Suppressor macrophage (primary cell): ENCODE measurements around the gene TMTC2.

Experiments used
- DNase-seq, 4 experiments: peaks; one replicate each; pipeline ENCODE4 v3.0.0-alpha.2; 2020 to 2022

TMTC2 gene

GRCh38 chr12:83018088-83018487 lies 331.4 kb downstream of the TMTC2 start:
- DNase-seq, result no peak

GRCh38 chr12:83027021-83027723 lies 340.5 kb downstream of the TMTC2 start:
- peak in 1 of 4 experiments; percentile 5 for DNase-seq

- DNase-seq, result no peak
These were observed 344.5 kb downstream of the TMTC2 start for GRCh38 chr12:83031196-83031595.

GRCh38 chr12:83036847-83037246 lies 350.1 kb downstream of the TMTC2 start:
- no peak for DNase-seq

GRCh38 chr12:83039413-83039812 lies 352.7 kb downstream of the TMTC2 start:
- no peak for DNase-seq

GRCh38 chr12:83040339-83040738 lies 353.6 kb downstream of the TMTC2 start:
- peak in 2 of 4 experiments; percentile 9 to 21 for DNase-seq

- no peak for DNase-seq
These were observed 354.3 kb downstream of the TMTC2 start for GRCh38 chr12:83040991-83041390.

GRCh38 chr12:83042441-83043200 lies 355.9 kb downstream of the TMTC2 start:
- DNase-seq, result no peak

- no peak for DNase-seq
These were observed 358.0 kb downstream of the TMTC2 start for GRCh38 chr12:83044736-83045135.

- DNase-seq, result no peak
These were observed 359.3 kb downstream of the TMTC2 start for GRCh38 chr12:83046019-83046418.

GRCh38 chr12:83049306-83049705 lies 362.6 kb downstream of the TMTC2 start:
- DNase-seq, result no peak

GRCh38 chr12:83052890-83053541 lies 366.3 kb downstream of the TMTC2 start:
- no peak for DNase-seq

- DNase-seq, result no peak
These were observed 370.7 kb downstream of the TMTC2 start for GRCh38 chr12:83057436-83057835.

GRCh38 chr12:83059107-83059506 lies 372.4 kb downstream of the TMTC2 start:
- peak in 1 of 4 experiments; percentile 13 for DNase-seq

- DNase-seq, result no peak
These were observed 378.9 kb downstream of the TMTC2 start for GRCh38 chr12:83065562-83065961.

GRCh38 chr12:83067981-83068380 lies 381.3 kb downstream of the TMTC2 start:
- no peak for DNase-seq

GRCh38 chr12:83074358-83074894 lies 387.7 kb downstream of the TMTC2 start:
- no peak for DNase-seq

GRCh38 chr12:83075471-83075870 lies 388.8 kb downstream of the TMTC2 start:
- no peak for DNase-seq

GRCh38 chr12:83077041-83077440 lies 390.3 kb downstream of the TMTC2 start:
- DNase-seq, result no peak

- no peak for DNase-seq
These were observed 396.1 kb downstream of the TMTC2 start for GRCh38 chr12:83082690-83083276.

GRCh38 chr12:83083616-83084015 lies 396.9 kb downstream of the TMTC2 start:
- no peak for DNase-seq

GRCh38 chr12:83084516-83085234 lies 398.0 kb downstream of the TMTC2 start:
- no peak for DNase-seq
